Naive B cell (primary cell): Measurements from ENCODE around the gene RASAL1. TPM values are rescaled to one million over a fixed set of nuclear protein-coding genes. Genes with fewer than 3 reads are reported as not detected.

Experiments used
- ATAC-seq, 2 donors: fragments of 150-1000 bp; cut with Tn5 transposase; 2 replicates each; pipeline ENCODE4 v1.10.0; 2021; ENCODE audit warnings: low read depth in 2 of 2, mild to moderate bottlenecking in 2 of 2, moderate library complexity in 2 of 2
- DNase-seq: peaks from one replicate; pipeline ENCODE4 v3.0.0; 2022
- H3K27ac Mint-ChIP-seq, 6 donors: one replicate each; pipeline ENCODE4 v1.8.0; 2020 to 2022; ENCODE audit warnings: mild to moderate bottlenecking in 6 of 6, mixed read lengths in 6 of 6, moderate library complexity in 5 of 6, inconsistent platforms in 2 of 6
- H3K27me3 Mint-ChIP-seq, 3 donors: one replicate each; pipeline ENCODE4 v1.8.0; 2021 to 2022; ENCODE audit warnings: mixed read lengths in 3 of 3, mild to moderate bottlenecking in 1 of 3
- H3K36me3 Mint-ChIP-seq, 2 donors: one replicate each; pipeline ENCODE4 v1.8.0; 2020 to 2022; ENCODE audit warnings: mixed read lengths in 2 of 2, inconsistent platforms in 1 of 2, mild to moderate bottlenecking in 1 of 2
- H3K4me1 Mint-ChIP-seq, 3 donors: one replicate each; pipeline ENCODE4 v1.8.0; 2020 to 2022; ENCODE audit warnings: mixed read lengths in 3 of 3, inconsistent platforms in 1 of 3, mild to moderate bottlenecking in 1 of 3, moderate library complexity in 1 of 3
- H3K4me3 Mint-ChIP-seq, 8 donors: one replicate each; pipeline ENCODE4 v1.8.0; 2020 to 2022; ENCODE audit warnings: mild to moderate bottlenecking in 8 of 8, mixed read lengths in 8 of 8, moderate library complexity in 8 of 8, inconsistent platforms in 2 of 8
- H3K9me3 Mint-ChIP-seq, 7 donors: one replicate each; pipeline ENCODE4 v1.8.0; 2020 to 2022; ENCODE audit warnings: mixed read lengths in 7 of 7, mild to moderate bottlenecking in 5 of 7, inconsistent platforms in 2 of 7, moderate library complexity in 1 of 7
- polyA plus RNA-seq, 6 donors: library from polyadenylated mRNA; unstranded; fragments of 300-500 nt; fragmentation: Illumina TruSeq; gene quantifications; one replicate each; pipeline ENCODE4 v1.2.3, GENCODE V29; 2021; ENCODE audit warnings: low read depth in 6 of 6

RASAL1 gene
- under 1 TPM in 4 of 6 donors, not detected in 2; 0.17 to 0.48 (median 0.41) TPM for polyA plus RNA-seq

GRCh38 chr12:113135178-113136127, at the start of gene RASAL1:
Gene RASAL1 (minus strand): TSS chr12:113135761. CDS start chr12:113135462, 299 bp downstream.
- ATAC-seq (peak; percentile 83 to 87), DNase-seq (peak; percentile 71)
- Mint-ChIP-seq H3K4me1 (peaks cover 23 to 28% (median 27%) of the 10 kb centered on the region in 3 donors), H3K36me3 (no peaks in the 10 kb centered on the region), H3K4me3 (peak within 1 kb of the TSS; percentile 58 to 92 (median 83)), H3K9me3 (no peaks in the 10 kb centered on the region), H3K27me3 (peaks cover 0 to 14% (median 0%) of the 10 kb centered on the region in 3 donors), H3K27ac (peak within 1 kb of the TSS; percentile 73 to 97 (median 90))

DNA sequence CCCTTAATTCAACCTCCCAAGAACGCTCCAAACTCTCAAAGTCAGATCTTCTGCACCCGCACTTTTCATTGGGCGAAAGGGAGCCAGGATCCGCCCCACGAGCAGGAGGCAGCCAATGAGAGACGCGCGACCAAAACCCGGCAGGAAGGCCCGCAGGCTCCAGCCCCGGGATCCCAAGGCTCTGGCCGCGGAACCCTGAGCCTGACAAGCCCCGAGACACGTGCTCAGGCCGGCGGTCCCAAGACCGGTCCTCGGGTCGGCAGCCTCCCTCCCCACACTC, 49.3 kb upstream of the RASAL1 start:
- H3K4me3 Mint-ChIP-seq: peak overlapping the region; percentile 90 to 97 (median 96)

GRCh38 chr12:113184098-113184899, 48.7 kb upstream of the RASAL1 start:
- no peaks in the 10 kb centered on the region for H3K9me3 Mint-ChIP-seq
- H3K27me3 Mint-ChIP-seq: no peaks in the 10 kb centered on the region
- H3K36me3 Mint-ChIP-seq: peaks cover 0 to 4% of the 10 kb centered on the region in 2 donors
- H3K4me3 Mint-ChIP-seq: peak overlapping the region; percentile 90 to 97 (median 96)
- peaks cover 19 to 51% (median 31%) of the 10 kb centered on the region in 3 donors for H3K4me1 Mint-ChIP-seq
- peak overlapping the region; percentile 95 to 99 (median 96) for H3K27ac Mint-ChIP-seq
- peak; percentile 60 to 63 for ATAC-seq
- DNase-seq: no peak

More for the DNA sequence above, 49.3 kb upstream of the RASAL1 start:
- H3K27me3 Mint-ChIP-seq: no peaks in the 10 kb centered on the region
- H3K9me3 Mint-ChIP-seq: no peaks in the 10 kb centered on the region
- peak overlapping the region; percentile 95 to 99 (median 96) for H3K27ac Mint-ChIP-seq
- H3K4me1 Mint-ChIP-seq: peaks cover 21 to 51% (median 31%) of the 10 kb centered on the region in 3 donors
- ATAC-seq (peak; percentile 79), DNase-seq (peak; percentile 89)
- H3K36me3 Mint-ChIP-seq: peaks cover 0 to 7% of the 10 kb centered on the region in 2 donors

GRCh38 chr12:113183030-113183589, 47.5 kb upstream of the RASAL1 start:
- ATAC-seq (no peak), DNase-seq (no peak)
- Mint-ChIP-seq H3K36me3 (peaks cover 0 to 7% of the 10 kb centered on the region in 2 donors), H3K4me1 (peaks cover 17 to 44% (median 31%) of the 10 kb centered on the region in 3 donors), H3K27me3 (no peaks in the 10 kb centered on the region), H3K9me3 (no peaks in the 10 kb centered on the region), H3K4me3 (peak overlapping the region in 5 of 8 donors; percentile 20 to 97 (median 54)), H3K27ac (peak overlapping the region in 3 of 6 donors; percentile 15 to 59 (median 53))

- ATAC-seq: no peak
- no peaks in the 10 kb centered on the region for H3K27me3 Mint-ChIP-seq
- DNase-seq: no peak
- H3K36me3 Mint-ChIP-seq: peaks cover 9 to 16% of the 10 kb centered on the region in 2 donors
- peak overlapping the region in 2 of 6 donors; percentile 9 to 47 for H3K27ac Mint-ChIP-seq
- peak overlapping the region in 2 of 8 donors; percentile 55 to 97 for H3K4me3 Mint-ChIP-seq
- H3K9me3 Mint-ChIP-seq: peaks cover 0 to 3% (median 0%) of the 10 kb centered on the region in 7 donors
- peaks cover 14 to 36% (median 26%) of the 10 kb centered on the region in 3 donors for H3K4me1 Mint-ChIP-seq
These were observed 46.4 kb upstream of the RASAL1 start for GRCh38 chr12:113181975-113182374.

DNA sequence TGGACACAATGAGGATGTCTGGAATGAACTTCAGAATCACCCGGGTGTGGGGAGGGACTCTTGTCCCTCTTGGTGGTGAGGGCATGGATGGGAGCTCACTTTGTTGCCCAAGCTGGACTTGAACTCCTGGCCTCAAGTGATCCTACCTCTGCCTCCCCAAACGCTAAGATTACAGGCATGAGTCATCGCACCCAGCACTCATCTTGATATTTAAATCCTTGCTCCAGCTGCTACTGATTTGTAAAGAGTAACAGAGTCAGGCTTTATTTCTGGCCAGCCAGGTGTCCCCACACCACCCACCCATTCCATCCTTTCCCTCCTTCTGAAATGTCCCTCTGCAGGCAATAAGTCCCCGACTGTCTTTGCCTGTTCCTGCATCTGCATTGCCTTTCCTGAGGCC, 44.8 kb upstream of the RASAL1 start:
- Mint-ChIP-seq H3K27me3 (no peaks in the 10 kb centered on the region), H3K9me3 (peaks cover 0 to 3% (median 0%) of the 10 kb centered on the region in 7 donors), H3K4me3 (no peak overlapping the region), H3K4me1 (peaks cover 5 to 25% (median 16%) of the 10 kb centered on the region in 3 donors), H3K36me3 (peaks cover 13 to 21% of the 10 kb centered on the region in 2 donors), H3K27ac (peak overlapping the region in 1 of 6 donors; percentile 26)
- no peak for DNase-seq
- ATAC-seq: no peak

- H3K4me3 Mint-ChIP-seq: no peak overlapping the region
- DNase-seq (no peak), ATAC-seq (no peak)
- H3K36me3 Mint-ChIP-seq: peaks cover 17 to 29% of the 10 kb centered on the region in 2 donors
- H3K27ac Mint-ChIP-seq: peak overlapping the region in 1 of 6 donors; percentile 36
- peaks cover 0 to 3% (median 0%) of the 10 kb centered on the region in 7 donors for H3K9me3 Mint-ChIP-seq
- no peaks in the 10 kb centered on the region for H3K27me3 Mint-ChIP-seq
- peaks cover 12 to 22% (median 15%) of the 10 kb centered on the region in 3 donors for H3K4me1 Mint-ChIP-seq
These were observed 43.5 kb upstream of the RASAL1 start for GRCh38 chr12:113179023-113179422.

- Mint-ChIP-seq H3K27me3 (no peaks in the 10 kb centered on the region), H3K9me3 (peaks cover 0 to 3% (median 0%) of the 10 kb centered on the region in 7 donors), H3K27ac (peak overlapping the region in 2 of 6 donors; percentile 12 to 89), H3K36me3 (peaks cover 40 to 48% of the 10 kb centered on the region in 2 donors), H3K4me3 (peak overlapping the region in 2 of 8 donors; percentile 49 to 54), H3K4me1 (peaks cover 30 to 37% (median 34%) of the 10 kb centered on the region in 3 donors)
- peak; percentile 73 to 82 for ATAC-seq
- peak; percentile 69 for DNase-seq
These were observed 39.2 kb upstream of the RASAL1 start for GRCh38 chr12:113174461-113175384.

DNA sequence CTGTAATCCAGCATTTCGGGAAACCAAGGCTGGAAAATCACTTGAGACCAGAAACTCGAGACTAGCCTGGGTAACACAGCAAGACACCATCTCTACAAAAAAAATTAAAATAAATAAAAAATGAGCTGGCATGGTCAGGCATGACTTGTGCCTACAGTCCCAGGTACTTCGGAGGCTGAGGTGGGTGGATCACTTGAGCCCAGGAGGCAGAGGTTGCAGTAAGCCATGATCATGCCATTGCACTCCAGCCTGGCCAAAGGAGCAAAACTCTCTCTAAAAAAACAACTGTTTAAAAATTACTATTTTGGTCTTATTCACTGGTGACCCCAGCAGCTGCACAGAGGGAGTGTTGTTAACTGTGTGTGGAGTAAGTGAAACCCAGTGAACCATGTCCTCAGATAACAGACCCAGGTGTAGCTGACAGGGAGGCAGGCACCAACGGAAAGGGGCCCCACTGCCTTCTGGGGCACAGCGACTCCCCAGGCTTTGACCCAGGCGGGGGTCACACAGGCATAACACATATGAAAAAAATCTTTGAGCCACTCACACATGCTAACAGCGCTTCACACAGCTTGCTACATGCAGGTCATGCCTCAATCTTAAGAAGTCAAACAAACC, 37.6 kb upstream of the RASAL1 start:
- peak; percentile 34 to 59 for ATAC-seq
- peaks cover 40 to 41% of the 10 kb centered on the region in 2 donors for H3K36me3 Mint-ChIP-seq
- H3K4me3 Mint-ChIP-seq: peak overlapping the region in 6 of 8 donors; percentile 28 to 83 (median 56)
- H3K9me3 Mint-ChIP-seq: peaks cover 0 to 3% (median 0%) of the 10 kb centered on the region in 7 donors
- H3K4me1 Mint-ChIP-seq: peaks cover 30 to 37% (median 34%) of the 10 kb centered on the region in 3 donors
- no peak for DNase-seq
- H3K27me3 Mint-ChIP-seq: no peaks in the 10 kb centered on the region
- peak overlapping the region in 3 of 6 donors; percentile 50 to 66 (median 56) for H3K27ac Mint-ChIP-seq

- Mint-ChIP-seq H3K27ac (peak overlapping the region in 3 of 6 donors; percentile 61 to 96 (median 80)), H3K27me3 (no peaks in the 10 kb centered on the region), H3K4me3 (peak overlapping the region in 4 of 8 donors; percentile 24 to 73 (median 62)), H3K4me1 (peaks cover 30 to 37% (median 34%) of the 10 kb centered on the region in 3 donors), H3K9me3 (peaks cover 0 to under 1% (median 0%) of the 10 kb centered on the region in 7 donors), H3K36me3 (peaks cover 33 to 35% of the 10 kb centered on the region in 2 donors)
- ATAC-seq (no peak), DNase-seq (no peak)
These were observed 36.6 kb upstream of the RASAL1 start for GRCh38 chr12:113172185-113172584.

- peaks cover 30 to 37% (median 34%) of the 10 kb centered on the region in 3 donors for H3K4me1 Mint-ChIP-seq
- no peaks in the 10 kb centered on the region for H3K9me3 Mint-ChIP-seq
- peaks cover 27 to 28% of the 10 kb centered on the region in 2 donors for H3K36me3 Mint-ChIP-seq
- peak overlapping the region in 1 of 6 donors; percentile 29 for H3K27ac Mint-ChIP-seq
- no peak for ATAC-seq
- no peaks in the 10 kb centered on the region for H3K27me3 Mint-ChIP-seq
- no peak for DNase-seq
- H3K4me3 Mint-ChIP-seq: peak overlapping the region in 2 of 8 donors; percentile 4 to 67
These were observed 36.0 kb upstream of the RASAL1 start for GRCh38 chr12:113171543-113171942.
